GM13977 (cell line): Measurements from ENCODE around the gene HEBP1.

Experiments
- DNase-seq: peaks from one replicate; pipeline ENCODE4 v3.0.0; 2012; ENCODE audit warnings: low spot score
- in situ Hi-C: fragments of 300-500 bp; cut with MboI; formaldehyde crosslinking; loops from one replicate; pipeline ENCODE4 v1.12.0; 2022; ENCODE audit warnings: low sequenced_read_pairs, low pct_unique_long_range_greater_than_20kb, mixed read lengths, inconsistent platforms; ENCODE audit not compliant: unreplicated experiment
- TF ChIP-seq, protein P1 (sequence below): IDR thresholded peaks from 2 replicates; pipeline ENCODE4 v1.5.1; 2012; ENCODE audit warnings: mild to moderate bottlenecking, control low read depth; ENCODE audit not compliant: insufficient read depth; ENCODE audit errors: extremely low read depth, missing control alignments

HEBP1 gene

DNA sequence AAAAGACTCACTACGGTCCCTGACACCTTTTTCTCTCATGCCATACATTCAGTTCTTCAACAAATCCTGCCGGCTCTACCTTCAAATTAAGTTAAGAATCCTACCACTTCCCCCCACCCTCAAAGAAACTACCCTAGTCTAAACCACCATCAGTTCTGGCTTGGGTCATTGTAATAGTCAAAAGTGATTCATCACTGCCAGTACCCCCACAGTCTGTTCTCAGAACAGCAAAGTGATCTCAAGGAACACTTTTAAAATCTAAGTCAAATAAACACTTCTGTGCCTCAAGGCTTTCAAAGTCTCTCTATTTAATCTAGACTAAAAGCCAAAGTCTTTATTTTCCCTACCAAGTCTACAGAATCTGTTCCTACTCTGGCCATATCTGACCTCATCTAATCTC lies 32.1 kb upstream of the HEBP1 start:
- in situ Hi-C loops = no loop called here
- no peak for DNase-seq
- TF ChIP-seq, protein P1, sequence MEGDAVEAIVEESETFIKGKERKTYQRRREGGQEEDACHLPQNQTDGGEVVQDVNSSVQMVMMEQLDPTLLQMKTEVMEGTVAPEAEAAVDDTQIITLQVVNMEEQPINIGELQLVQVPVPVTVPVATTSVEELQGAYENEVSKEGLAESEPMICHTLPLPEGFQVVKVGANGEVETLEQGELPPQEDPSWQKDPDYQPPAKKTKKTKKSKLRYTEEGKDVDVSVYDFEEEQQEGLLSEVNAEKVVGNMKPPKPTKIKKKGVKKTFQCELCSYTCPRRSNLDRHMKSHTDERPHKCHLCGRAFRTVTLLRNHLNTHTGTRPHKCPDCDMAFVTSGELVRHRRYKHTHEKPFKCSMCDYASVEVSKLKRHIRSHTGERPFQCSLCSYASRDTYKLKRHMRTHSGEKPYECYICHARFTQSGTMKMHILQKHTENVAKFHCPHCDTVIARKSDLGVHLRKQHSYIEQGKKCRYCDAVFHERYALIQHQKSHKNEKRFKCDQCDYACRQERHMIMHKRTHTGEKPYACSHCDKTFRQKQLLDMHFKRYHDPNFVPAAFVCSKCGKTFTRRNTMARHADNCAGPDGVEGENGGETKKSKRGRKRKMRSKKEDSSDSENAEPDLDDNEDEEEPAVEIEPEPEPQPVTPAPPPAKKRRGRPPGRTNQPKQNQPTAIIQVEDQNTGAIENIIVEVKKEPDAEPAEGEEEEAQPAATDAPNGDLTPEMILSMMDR = no peak

DNA sequence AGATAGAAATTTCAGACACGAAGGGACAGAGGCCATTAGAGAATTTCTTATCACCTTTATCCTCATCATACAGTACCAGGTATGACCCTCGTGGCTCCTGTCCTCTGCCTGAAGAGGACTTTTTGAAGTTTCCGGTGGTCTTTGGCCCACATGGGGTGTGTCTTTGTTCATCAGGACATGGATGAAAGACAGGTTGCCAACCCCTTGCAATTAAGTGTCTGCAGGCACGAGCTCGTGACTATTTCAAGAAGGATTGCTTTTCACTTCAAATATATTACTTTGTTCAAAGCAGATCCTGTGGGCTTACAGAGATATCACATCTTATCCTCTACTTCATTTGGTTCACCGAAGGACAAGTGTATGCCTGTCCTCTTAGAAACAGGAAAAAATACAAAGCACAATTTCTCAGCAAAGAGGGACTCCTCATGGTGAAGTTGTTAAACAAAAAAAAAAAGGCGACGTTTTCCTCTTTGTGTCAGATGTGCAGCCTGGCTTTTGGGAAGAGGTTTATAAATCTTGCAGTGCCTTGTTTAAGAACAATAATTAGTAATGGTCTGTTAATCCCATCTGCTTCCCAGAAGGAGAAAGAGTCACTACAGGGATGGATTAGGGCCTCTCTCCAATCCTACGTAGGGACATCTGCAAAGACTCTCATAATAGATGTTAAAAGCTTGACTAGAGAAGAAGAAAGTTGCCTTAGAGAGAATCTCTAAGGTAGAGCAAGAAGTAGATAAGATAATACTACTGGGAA lies 30.7 kb upstream of the HEBP1 start:
- in situ Hi-C loops = no loop called here
- TF ChIP-seq, protein P1 = no peak
- no peak for DNase-seq

DNA sequence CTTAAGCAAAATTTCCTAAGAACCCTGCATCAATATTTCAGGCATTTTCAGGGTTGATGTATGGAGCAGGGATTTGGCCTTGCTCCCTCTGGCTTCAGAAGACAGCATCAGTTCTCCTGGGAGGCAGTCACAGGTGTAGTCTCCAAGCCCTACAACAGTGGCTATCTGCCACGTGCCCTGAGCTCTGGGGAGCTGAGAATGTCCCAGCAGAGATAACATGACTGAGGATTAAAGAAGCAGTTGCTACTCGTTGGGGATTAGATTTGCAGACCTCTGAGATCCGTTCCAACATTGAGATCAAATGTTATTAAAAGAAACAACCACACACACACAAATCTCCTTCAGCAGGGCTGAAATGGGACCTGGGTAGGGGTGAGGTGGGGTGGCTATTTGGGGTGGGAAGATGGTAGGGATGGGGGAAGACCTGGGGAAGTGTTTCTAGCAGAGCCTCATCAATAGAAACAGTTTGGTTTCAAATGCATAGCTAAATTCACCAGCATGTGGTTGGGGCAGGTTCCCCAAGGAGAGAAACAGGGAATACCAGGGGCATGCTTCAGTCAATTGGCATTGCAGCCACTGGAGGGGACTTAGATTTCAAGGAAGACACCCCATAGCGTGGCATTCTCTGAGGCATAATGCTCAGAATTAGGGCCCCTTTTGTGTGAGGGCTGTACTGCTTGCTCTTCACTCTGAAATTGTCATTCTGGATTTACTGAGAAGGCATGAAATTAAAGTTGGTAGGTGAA lies 28.9 kb upstream of the HEBP1 start:
- DNase-seq = no peak
- TF ChIP-seq, protein P1 = no peak
- in situ Hi-C loops = no loop called here

DNA sequence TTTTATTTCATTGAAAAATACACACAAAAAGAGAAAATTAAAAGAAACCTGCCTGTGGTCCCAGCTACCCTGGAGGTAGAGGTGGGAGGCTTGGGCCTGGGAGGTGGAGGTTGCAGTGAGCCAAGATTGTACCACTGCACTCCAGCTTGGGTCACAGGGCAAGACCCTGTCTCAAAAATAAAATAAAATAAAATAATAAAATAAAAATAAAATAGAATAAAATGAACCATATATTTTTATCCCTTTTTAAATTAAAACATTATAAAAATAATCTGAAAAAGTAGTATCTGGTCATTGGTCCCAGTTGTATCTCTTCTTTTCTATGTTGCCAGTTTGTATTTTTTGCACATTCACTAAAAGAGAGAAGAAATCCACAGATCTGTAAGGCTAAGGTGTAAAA lies 27.4 kb upstream of the HEBP1 start:
- in situ Hi-C loops = no loop called here
- TF ChIP-seq, protein P1 = no peak
- no peak for DNase-seq

DNA sequence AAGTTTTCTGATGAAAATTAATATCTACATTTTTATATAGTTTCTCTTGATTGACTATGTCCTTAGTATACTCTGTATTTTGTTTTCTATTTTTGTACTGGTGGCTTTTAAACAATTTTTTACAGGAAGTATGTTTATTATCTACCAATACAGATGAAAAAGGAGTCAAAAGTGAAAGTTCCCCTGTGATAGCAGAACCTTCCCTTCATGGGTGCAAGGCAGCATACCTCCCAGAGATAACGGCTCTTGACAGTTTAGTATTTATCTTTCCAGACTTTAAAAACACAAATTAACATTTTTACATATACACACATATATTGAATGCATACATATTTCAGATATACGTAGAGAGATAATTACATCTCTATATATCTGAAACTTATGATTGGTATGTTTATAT lies 27.0 kb upstream of the HEBP1 start:
- in situ Hi-C loops = no loop called here
- TF ChIP-seq, protein P1 = no peak
- DNase-seq = no peak

DNA sequence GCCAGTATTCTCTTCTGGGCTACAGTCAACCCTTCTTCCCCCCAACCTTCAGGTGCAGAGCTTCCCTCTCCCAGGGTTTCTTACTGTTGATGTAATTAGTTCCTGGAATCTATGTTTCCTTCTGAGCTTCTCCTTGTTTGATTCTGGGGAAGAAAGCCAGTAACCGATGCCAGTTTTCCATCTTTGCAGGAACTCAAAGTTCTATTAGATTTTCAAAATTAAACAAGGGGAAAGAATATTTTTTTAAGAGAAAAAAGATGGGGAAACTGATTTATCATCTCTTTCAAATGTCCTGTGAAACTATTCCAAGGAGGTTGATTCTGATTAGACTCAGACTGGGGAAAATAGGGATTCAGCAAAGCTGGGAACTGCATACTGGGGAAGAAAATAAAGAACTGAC lies 26.2 kb upstream of the HEBP1 start:
- no peak for DNase-seq
- TF ChIP-seq, protein P1 = no peak
- in situ Hi-C loops = no loop called here
